Spleen (tissue), 7 donors: ENCODE data around the gene BABAM2.

ENCODE experiments used
- CTCF ChIP-seq, 11 experiments: fragments of 200-600 bp in 7 of 11; fragments of 450-650 bp in 4 of 11; sonication (generic) in 4 of 11; IDR thresholded peaks in 8 of 11; conservative IDR thresholded peaks in 3 of 11; 1 replicate in 7 of 11; 2 replicates in 4 of 11; pipeline versions ENCODE4 v1.4.0 to v1.8.0; 2016 to 2021; ENCODE audit warnings: antibody characterized with exemption in 11 of 11, inconsistent platforms in 4 of 11, mild to moderate bottlenecking in 1 of 11
- POLR2A ChIP-seq, 3 donors: fragments of 450-650 bp; IDR thresholded peaks; one replicate each; pipeline ENCODE4 v1.5.1; 2017; ENCODE audit warnings: antibody characterized with exemption in 3 of 3, mild to moderate bottlenecking in 1 of 3
- POLR2AphosphoS5 ChIP-seq, 3 donors: sonication (generic); formaldehyde crosslinking; IDR thresholded peaks; one replicate each; pipeline ENCODE4 v1.5.1; 2017; ENCODE audit warnings: antibody characterized with exemption in 3 of 3
- donor health status: DM: no; HTN: no; CAD: no; lungs with moderate emphysema.
- donor health status: DM: no; HTN: no; CAD: no.
- donor health status: DM: no; HTN: no; CAD: no.

DNA sequence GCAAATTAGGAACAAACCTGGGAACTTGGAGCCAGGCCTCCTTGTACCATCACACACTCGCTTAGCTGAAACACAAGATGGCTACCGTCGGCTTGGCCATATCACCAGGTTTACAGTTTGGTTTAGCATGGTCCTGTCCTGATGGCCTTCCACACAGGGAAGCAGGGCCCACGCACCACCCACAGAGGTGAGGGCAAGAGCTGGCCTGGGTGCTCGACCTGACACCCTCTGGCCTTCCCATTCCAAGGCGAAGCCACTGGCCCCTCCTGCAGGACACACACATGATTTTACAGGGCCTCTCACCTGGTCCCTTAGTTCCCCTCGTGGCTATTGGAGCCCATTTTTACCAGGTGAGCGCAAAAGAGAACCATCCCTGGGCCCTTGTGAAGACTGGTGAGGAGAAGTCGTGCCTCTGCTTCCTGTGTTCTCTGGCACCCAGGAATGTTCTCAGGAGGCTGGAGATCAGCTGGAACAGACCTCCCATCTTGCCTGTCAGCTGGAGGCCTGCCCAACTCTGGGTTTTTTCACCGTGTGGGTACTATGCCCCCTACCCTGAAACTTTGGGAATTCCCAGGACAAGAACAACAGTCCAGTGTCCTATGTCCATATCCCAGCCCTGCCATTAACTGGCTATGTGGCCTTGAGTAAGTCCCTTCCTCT, 449.1 kb downstream of the BABAM2 start:
- no peak for TF ChIP-seq POLR2A (IDR thresholded peaks at IDR 0.05)
- no peak for TF ChIP-seq CTCF (IDR thresholded peaks at IDR 0.05 in 8 of 11, conservative IDR thresholded peaks at IDR 0.05 in 3 of 11)
- TF ChIP-seq POLR2AphosphoS5 (IDR thresholded peaks at IDR 0.05): no peak
